ENCODE results near the gene IQCH.
A peak's percentile ranks its signal among the peaks of the same experiment; 100 is the strongest.

Gene IQCH

GRCh38 chr15:67524235-67524634, 269.6 kb downstream of the IQCH start:
- no peak for DNase-seq (ENCODE audit: low spot score)

DNA sequence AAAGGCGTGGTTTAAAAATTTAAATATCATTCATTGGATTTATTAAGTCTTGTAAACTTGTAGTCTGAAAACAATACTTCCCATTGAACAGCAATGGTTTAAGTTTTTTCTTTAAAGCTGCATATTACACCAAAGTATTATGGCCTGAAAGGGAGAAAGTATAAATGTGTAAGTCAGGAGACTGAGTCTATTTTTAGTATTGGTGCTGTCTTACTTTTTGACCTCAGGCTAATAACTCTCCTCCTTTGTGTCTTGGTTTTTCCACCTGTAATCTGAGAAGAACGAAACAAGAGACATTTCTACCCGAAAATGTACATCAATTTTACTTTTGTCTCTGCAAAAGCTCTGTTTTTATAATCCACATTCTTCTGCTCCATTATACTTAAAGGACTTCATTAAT, 273.9 kb downstream of the IQCH start:
- no peak for DNase-seq (ENCODE audit: low spot score)

GRCh38 chr15:67531379-67531914, 276.9 kb downstream of the IQCH start:
- no peak for DNase-seq (ENCODE audit: low spot score)

- DNase-seq (ENCODE audit: low spot score): no peak
These were observed 279.3 kb downstream of the IQCH start for GRCh38 chr15:67533873-67534272.

GRCh38 chr15:67534360-67534759, 279.8 kb downstream of the IQCH start:
- no peak for DNase-seq (ENCODE audit: low spot score)

DNA sequence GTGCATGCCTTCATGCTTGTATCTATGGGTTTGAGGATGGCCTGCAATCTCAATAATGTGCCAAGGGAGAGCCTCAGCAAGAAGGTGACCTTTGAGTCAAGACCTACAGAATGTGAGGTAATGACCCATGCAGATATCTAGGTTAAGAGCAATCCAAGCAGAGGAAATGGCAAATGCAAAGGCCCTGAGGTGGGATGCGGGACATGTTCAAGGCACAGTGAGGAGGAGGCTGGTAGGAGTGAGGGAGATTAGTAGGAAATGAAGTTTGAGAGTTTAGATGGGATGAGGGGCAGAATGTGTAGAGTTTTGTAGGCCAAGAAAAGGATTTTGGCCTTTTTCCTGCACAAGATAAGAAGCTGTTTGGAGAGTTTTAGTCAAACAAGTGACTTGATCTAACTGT, 283.2 kb downstream of the IQCH start:
- no peak for DNase-seq (ENCODE audit: low spot score)

DNA sequence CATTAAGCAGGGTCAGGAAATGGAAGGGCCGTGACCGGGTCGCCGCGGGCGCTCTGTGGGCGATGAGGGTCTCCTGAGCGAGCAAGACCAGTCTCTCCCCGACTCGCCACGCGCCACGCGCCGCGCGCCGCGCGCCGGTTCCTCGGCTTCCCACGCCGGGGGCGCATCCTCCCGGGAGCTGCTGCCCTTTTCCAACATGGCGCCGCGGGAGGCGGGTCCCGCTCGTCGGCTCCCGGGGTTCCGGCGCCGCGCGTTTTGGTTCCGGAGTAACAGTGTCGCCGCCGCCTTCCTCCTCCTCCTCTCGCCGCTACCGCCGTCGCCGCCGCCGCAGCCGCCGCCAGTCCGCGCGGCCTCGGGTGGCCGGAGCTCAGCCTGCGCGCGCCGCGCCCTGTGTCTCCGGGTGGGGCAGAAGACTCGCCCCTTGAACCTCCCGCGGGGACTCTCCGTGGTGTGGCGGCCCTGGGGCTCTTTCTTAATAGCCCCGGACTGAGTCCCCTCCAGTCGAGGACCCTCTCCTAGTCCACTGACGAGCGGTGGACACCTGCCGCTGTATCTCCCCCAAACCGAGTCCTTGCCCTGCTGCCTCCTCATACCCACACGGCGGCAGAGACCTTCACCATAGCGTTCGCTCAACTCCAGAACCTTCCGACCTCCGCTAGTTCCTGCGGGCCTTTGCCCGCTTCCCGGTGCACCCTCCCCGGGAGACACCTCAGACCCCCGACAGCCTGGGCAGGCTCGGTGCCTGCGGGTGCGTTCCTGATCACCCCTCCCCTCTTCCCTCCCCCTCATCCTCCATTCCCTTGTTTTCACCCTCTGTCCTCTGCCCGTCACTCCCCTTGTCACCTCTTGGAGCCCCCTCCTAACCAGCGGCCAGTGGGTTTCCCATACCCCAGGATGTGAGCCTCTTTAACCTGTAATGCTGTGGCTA, 288.1 kb downstream of the IQCH start, which contains the start of gene MAP2K5:
TSS of gene MAP2K5 (plus strand) at position 284 of the 928 bp plus-strand sequence. CDS start at position 917, 633 bp downstream.
- DNase-seq (ENCODE audit: low spot score): peak; percentile 72

GRCh38 chr15:67543348-67543718, 288.7 kb downstream of the IQCH start:
- peak; percentile 31 for DNase-seq (ENCODE audit: low spot score)

- DNase-seq (ENCODE audit: low spot score): no peak
These were observed 289.9 kb downstream of the IQCH start for GRCh38 chr15:67544475-67544874.

- no peak for DNase-seq (ENCODE audit: low spot score)
These were observed 291.3 kb downstream of the IQCH start for GRCh38 chr15:67545864-67546263.

- no peak for DNase-seq (ENCODE audit: low spot score)
These were observed 292.5 kb downstream of the IQCH start for GRCh38 chr15:67547064-67547463.

DNA sequence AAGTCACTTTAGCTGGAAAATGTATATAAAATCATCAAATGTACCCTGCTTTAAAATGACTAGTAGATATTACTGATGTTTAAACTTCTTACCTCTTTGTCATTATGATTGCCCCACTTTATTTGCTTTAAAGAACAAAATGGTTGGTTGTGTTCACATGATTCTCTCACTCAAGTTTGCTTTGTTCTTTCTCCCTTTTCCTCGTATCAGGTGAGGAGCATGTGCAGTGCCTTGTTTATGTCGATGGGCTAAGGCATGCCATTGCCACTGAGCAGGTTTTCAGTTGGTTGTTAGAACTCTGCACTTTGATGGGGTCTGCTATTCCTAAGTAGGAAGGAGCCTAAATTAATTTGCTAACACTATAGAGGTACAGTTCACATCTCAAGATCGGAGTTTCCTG, 293.2 kb downstream of the IQCH start:
- no peak for DNase-seq (ENCODE audit: low spot score)

DNA sequence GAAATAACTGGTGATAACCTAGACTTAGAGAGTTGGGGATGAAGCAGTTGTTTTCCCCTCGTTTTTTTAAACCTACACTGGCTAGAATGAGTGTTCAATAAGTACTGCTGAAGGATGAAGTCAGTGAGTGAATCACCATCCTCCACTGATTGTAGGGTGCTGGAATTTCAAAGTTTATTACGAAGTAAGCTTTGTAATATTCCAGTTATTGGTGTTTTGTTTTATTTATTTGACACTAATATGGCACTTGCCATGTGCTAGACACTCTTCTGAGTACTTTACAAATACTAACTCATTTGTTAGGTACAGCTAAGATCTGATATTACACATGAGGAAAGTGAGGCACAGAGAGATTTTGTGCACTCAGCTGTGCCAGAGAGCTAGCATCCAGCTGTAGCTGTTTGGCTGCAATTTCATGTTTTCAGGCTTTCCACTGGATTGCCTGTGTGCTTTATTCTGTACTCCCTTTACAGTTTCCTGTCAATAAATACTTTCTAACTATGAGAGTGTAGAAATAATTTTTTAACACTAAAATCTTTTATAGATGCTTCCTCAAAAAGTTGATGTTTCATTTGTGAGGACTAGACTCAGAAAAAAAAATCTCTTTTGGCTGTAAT, 293.8 kb downstream of the IQCH start:
- DNase-seq (ENCODE audit: low spot score): no peak

GRCh38 chr15:67548862-67549651, 294.5 kb downstream of the IQCH start:
- DNase-seq (ENCODE audit: low spot score): no peak

DNA sequence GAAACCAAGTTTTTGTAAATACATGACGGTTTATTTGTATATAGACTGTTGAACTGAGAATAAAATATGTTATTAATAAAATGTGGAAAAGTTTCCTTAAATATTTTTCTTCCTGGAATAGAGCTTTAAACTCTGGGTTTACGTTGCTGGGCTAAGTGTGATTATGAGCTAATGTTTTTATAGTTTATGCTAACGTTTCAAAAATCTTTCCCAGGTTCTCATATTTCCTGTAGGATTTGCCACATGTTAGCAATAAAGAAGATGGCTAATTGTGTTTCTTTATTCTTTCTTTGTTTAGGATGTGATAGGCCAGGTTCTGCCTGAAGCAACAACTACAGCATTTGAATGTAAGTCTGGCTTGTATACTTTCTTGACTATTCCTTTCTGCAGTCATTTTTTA, 295.1 kb downstream of the IQCH start:
- DNase-seq (ENCODE audit: low spot score): no peak

DNA sequence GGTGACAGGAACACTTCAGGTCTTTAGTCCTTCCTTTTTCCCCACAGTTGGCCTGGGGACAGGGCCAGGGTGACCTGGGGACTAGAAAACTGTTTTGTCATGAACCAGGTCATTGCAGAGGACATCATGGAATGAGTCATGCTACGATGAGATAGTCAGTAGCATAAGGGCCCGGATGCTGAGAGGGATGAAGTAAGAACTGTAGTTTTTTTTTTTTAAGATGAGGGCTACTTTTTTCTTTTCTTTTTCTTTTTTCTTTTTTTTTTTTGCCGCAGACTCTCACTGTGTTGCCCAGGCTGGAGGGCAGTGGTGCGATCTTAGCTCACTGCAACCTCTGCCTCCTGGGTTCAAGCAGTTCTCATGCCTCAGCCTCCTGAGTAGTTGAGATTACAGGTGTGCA, 295.9 kb downstream of the IQCH start:
- peak; percentile 22 for DNase-seq (ENCODE audit: low spot score)

GRCh38 chr15:67551207-67551743, 296.7 kb downstream of the IQCH start:
- DNase-seq (ENCODE audit: low spot score): no peak

Measured in HuH-7.5 (cell line).